GM23248 (cell line): ENCODE measurements around the gene MCM9. TPM values are rescaled to one million over a fixed set of nuclear protein-coding genes. Genes with fewer than 3 reads are reported as not detected.

Experiments used
- DNase-seq: peaks from one replicate; pipeline ENCODE4 v3.0.0-alpha.2; 2015
- H2AFZ ChIP-seq: fragments of 200-600 bp; sonication (generic); 2 replicates; pipeline ENCODE4 v1.6.1; 2016; ENCODE audit warnings: antibody characterized with exemption
- H3F3A ChIP-seq: fragments of 200-600 bp; sonication (generic); 2 replicates; pipeline ENCODE4 v1.6.1; 2016; ENCODE audit warnings: mild to moderate bottlenecking, antibody characterized with exemption, mixed run types; ENCODE audit not compliant: insufficient read depth
- H3K27ac ChIP-seq: fragments of 200-600 bp; sonication (generic); 2 replicates; pipeline ENCODE4 v1.5.1; 2016; ENCODE audit warnings: mild to moderate bottlenecking
- H3K27me3 ChIP-seq: fragments of 200-600 bp; sonication (generic); replicated peaks from 2 replicates; pipeline ENCODE4 v1.6.1; 2016; ENCODE audit warnings: mild to moderate bottlenecking; ENCODE audit not compliant: insufficient read depth
- H3K36me3 ChIP-seq: fragments of 200-600 bp; sonication (generic); 2 replicates; pipeline ENCODE4 v1.6.1; 2016; ENCODE audit warnings: low read depth, mild to moderate bottlenecking
- H3K4me1 ChIP-seq: fragments of 200-600 bp; sonication (generic); 2 replicates; pipeline ENCODE4 v1.6.1; 2016; ENCODE audit warnings: mild to moderate bottlenecking; ENCODE audit not compliant: insufficient read depth
- H3K4me2 ChIP-seq: fragments of 200-600 bp; sonication (generic); one replicate; pipeline ENCODE4 v1.6.1; 2016; ENCODE audit warnings: mild to moderate bottlenecking; ENCODE audit not compliant: unreplicated experiment
- H3K4me3 ChIP-seq: fragments of 200-600 bp; sonication (generic); 2 replicates; pipeline ENCODE4 v1.5.1; 2016; ENCODE audit warnings: mild to moderate bottlenecking
- H3K79me2 ChIP-seq: fragments of 200-600 bp; sonication (generic); 2 replicates; pipeline ENCODE4 v1.6.1; 2016; ENCODE audit warnings: mild to moderate bottlenecking; ENCODE audit not compliant: insufficient read depth
- H3K9ac ChIP-seq: fragments of 200-600 bp; sonication (generic); 2 replicates; pipeline ENCODE4 v1.6.1; 2016; ENCODE audit warnings: mild to moderate bottlenecking
- H3K9me2 ChIP-seq: fragments of 200-600 bp; sonication (generic); 2 replicates; pipeline ENCODE4 v1.6.1; 2016; ENCODE audit warnings: mixed run types, mild to moderate bottlenecking, moderate library complexity; ENCODE audit not compliant: insufficient read depth
- H3K9me3 ChIP-seq: fragments of 200-600 bp; sonication (generic); one replicate; pipeline ENCODE4 v1.6.1; 2017; ENCODE audit warnings: low read depth
- H4K20me1 ChIP-seq: fragments of 200-600 bp; sonication (generic); 2 replicates; pipeline ENCODE4 v1.6.0; 2016; ENCODE audit not compliant: insufficient read depth
- EZH2 ChIP-seq: fragments of 200-600 bp; sonication (generic); IDR thresholded peaks from 2 replicates; pipeline ENCODE4 v1.6.1; 2018; ENCODE audit warnings: antibody characterized with exemption, mild to moderate bottlenecking; ENCODE audit not compliant: insufficient read depth, poor library complexity, severe bottlenecking
- EZH2phosphoT487 ChIP-seq: fragments of 200-600 bp; sonication (generic); IDR thresholded peaks from 2 replicates; pipeline ENCODE4 v1.6.1; 2018; ENCODE audit warnings: antibody characterized with exemption, moderate library complexity, mild to moderate bottlenecking, low read depth; ENCODE audit not compliant: insufficient read depth
- WGBS, 2 experiments: methylation state at CpG; one replicate each; pipeline ENCODE4 v1.1.6; 2015 to 2017; ENCODE audit warnings: low lambda C conversion rate in 2 of 2, low coverage in 1 of 2; ENCODE audit errors: missing lambda C conversion rate in 2 of 2; 5-methylcytosine and 5-hydroxymethylcytosine counted together
- in situ Hi-C: fragments of 300-500 bp; cut with MboI; formaldehyde crosslinking; loops from 2 replicates; pipeline ENCODE4 v1.15.0; 2020
- polyA plus RNA-seq: library from polyadenylated mRNA; unstranded; fragments of >200 nt; fragmentation: Nextera tagmentation; extraction: Ambion mirVana; gene quantifications from 2 replicates; pipeline ENCODE4 v1.2.1, GENCODE V29; 2016
- total RNA-seq: library from RNA; depleted of rRNA; stranded (reverse); fragments of >200 nt; shearing (Covaris generic); gene quantifications from 2 replicates; pipeline ENCODE4 v1.2.3, GENCODE V29; 2014

The MCM9 gene
- total and polyA plus RNA-seq, 2 experiments from 2014 or later: 3.2 to 6.2 TPM

DNA sequence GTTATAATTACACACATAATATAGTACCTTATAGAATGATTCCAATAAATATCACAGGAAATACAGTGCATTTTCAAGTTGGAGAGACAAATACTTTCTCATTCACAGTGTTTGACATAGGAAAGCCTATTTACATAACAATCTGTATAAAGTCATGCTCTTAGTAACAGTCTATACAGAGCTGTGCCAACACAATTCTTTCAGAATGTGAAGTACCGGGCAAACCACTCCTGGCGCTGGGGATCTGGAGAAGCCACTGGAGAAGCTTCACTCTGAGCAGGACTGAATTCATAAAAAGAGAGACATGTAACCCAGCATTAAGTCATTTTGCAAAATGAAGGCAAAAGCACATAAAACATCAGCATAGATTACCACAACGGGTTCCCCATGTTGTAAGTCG, 24.9 kb upstream of the MCM9 start:
- WGBS, 2 experiments: 95 to 100% methylated on average over 4 of the region's 4 CpGs

DNA sequence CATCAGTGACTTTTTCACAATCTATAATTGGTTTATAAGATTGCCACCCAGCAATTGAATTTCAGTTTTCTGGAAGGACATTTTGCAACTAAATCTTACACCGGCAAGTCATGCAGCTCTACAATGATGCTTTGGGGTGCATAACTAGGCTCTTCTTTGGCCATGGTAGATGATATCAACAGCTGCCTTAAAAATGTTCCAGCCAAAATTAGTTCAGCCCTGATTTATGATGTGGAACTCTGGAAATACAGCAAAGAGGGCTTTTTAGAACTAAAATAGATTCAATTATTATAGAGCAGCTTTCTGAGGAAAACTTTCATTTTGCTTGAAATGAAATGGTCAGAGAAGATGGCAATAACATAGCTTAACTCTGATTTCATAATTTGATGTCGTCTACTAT, 18.4 kb upstream of the MCM9 start:
- in situ Hi-C loops: no loop called here
- H4K20me1 ChIP-seq: no peaks in the 10 kb centered on the region
- no peaks in the 10 kb centered on the region for H3F3A ChIP-seq
- TF ChIP-seq EZH2 (no peak), EZH2phosphoT487 (no peak)
- no peak overlapping the region for H3K4me3 ChIP-seq
- 36 to 42% methylated on average over 2 of the region's 2 CpGs for WGBS, 2 experiments
- H3K27ac ChIP-seq: no peak overlapping the region
- no peaks in the 10 kb centered on the region for H3K36me3 ChIP-seq
- H3K79me2 ChIP-seq: no peaks in the 10 kb centered on the region
- H3K4me1 ChIP-seq: no peaks in the 10 kb centered on the region
- no peak for DNase-seq
- no peaks in the 10 kb centered on the region for H3K27me3 ChIP-seq
- no peak overlapping the region for H3K9ac ChIP-seq
- H3K4me2 ChIP-seq: no peak overlapping the region
- no peaks in the 10 kb centered on the region for H3K9me2 ChIP-seq
- H2AFZ ChIP-seq: no peak overlapping the region
- H3K9me3 ChIP-seq: no peaks in the 10 kb centered on the region

More for the DNA sequence above, 24.9 kb upstream of the MCM9 start:
- Histone ChIP-seq H3K4me1 (no peaks in the 10 kb centered on the region), H3K4me2 (no peak overlapping the region), H4K20me1 (no peaks in the 10 kb centered on the region), H3K36me3 (no peaks in the 10 kb centered on the region), H3F3A (no peaks in the 10 kb centered on the region), H3K27me3 (no peaks in the 10 kb centered on the region), H3K4me3 (no peak overlapping the region), H3K27ac (no peak overlapping the region), H3K79me2 (no peaks in the 10 kb centered on the region), H3K9me2 (no peaks in the 10 kb centered on the region), H3K9me3 (no peaks in the 10 kb centered on the region), H3K9ac (no peak overlapping the region), H2AFZ (no peak overlapping the region)
- in situ Hi-C loops: loop anchor here (10.0 kb wide), 1 partner anchor 155 kb away; no protein-coding TSS in a partner anchor
- DNase-seq: no peak
- TF ChIP-seq EZH2phosphoT487 (no peak), EZH2 (no peak)

- Histone ChIP-seq H3F3A (no peaks in the 10 kb centered on the region), H3K79me2 (no peaks in the 10 kb centered on the region)
These were observed 17.7 kb upstream of the MCM9 start for GRCh38 chr6:118952683-118953082.

GRCh38 chr6:118945217-118945616, 10.3 kb upstream of the MCM9 start:
- TF ChIP-seq EZH2 (no peak), EZH2phosphoT487 (no peak)
- H2AFZ ChIP-seq: no peak overlapping the region

More at GRCh38 chr6:118952683-118953082, 17.7 kb upstream of the MCM9 start:
- H3K9me3 ChIP-seq: no peaks in the 10 kb centered on the region
- H3K9ac ChIP-seq: no peak overlapping the region
- H3K27ac ChIP-seq: no peak overlapping the region
- H3K27me3 ChIP-seq: no peaks in the 10 kb centered on the region
- H2AFZ ChIP-seq: no peak overlapping the region
- H3K9me2 ChIP-seq: no peaks in the 10 kb centered on the region
- TF ChIP-seq EZH2phosphoT487: no peak
- TF ChIP-seq EZH2: no peak
- in situ Hi-C loops: no loop called here
- WGBS, 2 experiments: 84 to 91% methylated on average over 2 of the region's 2 CpGs
- H4K20me1 ChIP-seq: no peaks in the 10 kb centered on the region
- no peaks in the 10 kb centered on the region for H3K36me3 ChIP-seq
- H3K4me3 ChIP-seq: no peak overlapping the region
- no peak for DNase-seq
- no peaks in the 10 kb centered on the region for H3K4me1 ChIP-seq
- H3K4me2 ChIP-seq: no peak overlapping the region

DNA sequence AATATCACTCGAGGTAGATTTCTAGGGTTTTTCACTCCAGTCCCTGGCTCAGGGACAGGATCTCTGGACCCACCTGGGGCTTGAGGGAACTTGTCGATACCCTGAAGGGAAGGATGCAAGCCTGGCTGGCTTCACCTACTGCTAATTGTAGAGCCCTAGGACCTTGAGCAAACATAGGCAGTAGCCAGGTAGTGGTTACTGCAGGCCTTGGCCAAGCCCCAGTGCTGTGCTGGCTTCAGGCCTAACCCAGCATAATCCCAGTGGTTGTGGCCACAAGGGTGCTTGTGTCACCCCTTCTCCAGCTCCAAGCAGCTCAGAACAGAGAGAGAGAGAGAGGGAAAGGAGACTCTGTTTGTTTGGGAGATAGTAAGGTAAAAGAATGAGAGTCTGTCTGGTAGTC, 5.8 kb upstream of the MCM9 start:
- H3K9me2 ChIP-seq: no peaks in the 10 kb centered on the region
- H3K36me3 ChIP-seq: no peaks in the 10 kb centered on the region
- H3K27ac ChIP-seq: no peak overlapping the region
- H2AFZ ChIP-seq: no peak overlapping the region
- H3K4me3 ChIP-seq: no peak overlapping the region
- H3K4me2 ChIP-seq: no peak overlapping the region
- H3K9ac ChIP-seq: no peak overlapping the region
- 93 to 100% methylated on average over 2 of the region's 2 CpGs for WGBS, 2 experiments
- H3K9me3 ChIP-seq: no peaks in the 10 kb centered on the region
- no peaks in the 10 kb centered on the region for H4K20me1 ChIP-seq
- TF ChIP-seq EZH2 (no peak), EZH2phosphoT487 (no peak)
- no peaks in the 10 kb centered on the region for H3F3A ChIP-seq
- H3K27me3 ChIP-seq: no peaks in the 10 kb centered on the region
- no peak for DNase-seq
- in situ Hi-C loops: no loop called here
- no peaks in the 10 kb centered on the region for H3K79me2 ChIP-seq
- no peaks in the 10 kb centered on the region for H3K4me1 ChIP-seq

More at GRCh38 chr6:118945217-118945616, 10.3 kb upstream of the MCM9 start:
- Histone ChIP-seq H3K9ac (no peak overlapping the region), H3K4me2 (no peak overlapping the region), H3K27ac (no peak overlapping the region), H3K79me2 (no peaks in the 10 kb centered on the region), H3K9me3 (no peaks in the 10 kb centered on the region), H3K36me3 (no peaks in the 10 kb centered on the region), H3K9me2 (no peaks in the 10 kb centered on the region), H4K20me1 (no peaks in the 10 kb centered on the region), H3F3A (no peaks in the 10 kb centered on the region), H3K4me1 (no peaks in the 10 kb centered on the region), H3K4me3 (no peak overlapping the region), H3K27me3 (no peaks in the 10 kb centered on the region)
- in situ Hi-C loops: no loop called here
- DNase-seq: no peak
